HG02610 (cell line): Measurements from ENCODE around the gene RINL.
"Not testable (repeated sequence)": the region's sequence is repeated elsewhere in the genome, so short reads cannot be mapped to it uniquely, and the experiment has no call there.

Source experiments
- ATAC-seq: cut with Tn5 transposase; IDR thresholded peaks from one replicate; pipeline ENCODE4 v1.9.1; 2021; ENCODE audit warnings: mild to moderate bottlenecking, moderate library complexity; ENCODE audit not compliant: unreplicated experiment

RINL gene

DNA sequence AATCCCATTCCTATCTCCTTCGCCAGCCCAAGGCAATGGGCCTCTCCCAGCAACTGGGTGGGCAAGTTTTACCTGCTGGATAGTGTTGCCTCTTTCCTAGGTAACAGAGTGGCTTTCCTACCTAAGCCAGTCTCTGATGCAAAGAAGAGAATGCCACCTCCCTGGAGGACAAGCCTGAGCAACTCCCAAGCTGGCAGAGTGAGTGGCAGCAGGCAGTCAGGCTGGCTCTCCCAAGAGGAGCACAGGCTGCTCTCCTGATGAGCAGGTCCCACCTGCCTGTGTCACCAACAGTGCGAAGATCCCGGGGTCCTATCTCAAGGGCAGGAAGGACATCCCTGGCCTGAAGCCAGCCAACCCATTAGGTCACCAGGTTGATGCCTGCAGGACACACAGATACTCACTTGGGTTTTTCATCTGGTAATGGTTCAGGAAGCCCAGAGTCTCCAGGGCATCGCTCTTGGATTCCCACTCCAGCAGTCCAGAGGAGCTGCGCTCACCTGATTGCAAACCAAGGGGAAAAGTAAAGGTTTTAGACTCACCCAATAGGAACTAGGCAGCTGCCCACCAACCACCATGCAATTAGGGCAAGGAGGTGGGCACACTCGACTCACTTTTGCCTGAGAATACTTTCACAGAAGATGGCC lies 41.0 kb downstream of the RINL start:
- ATAC-seq, result no peak

DNA sequence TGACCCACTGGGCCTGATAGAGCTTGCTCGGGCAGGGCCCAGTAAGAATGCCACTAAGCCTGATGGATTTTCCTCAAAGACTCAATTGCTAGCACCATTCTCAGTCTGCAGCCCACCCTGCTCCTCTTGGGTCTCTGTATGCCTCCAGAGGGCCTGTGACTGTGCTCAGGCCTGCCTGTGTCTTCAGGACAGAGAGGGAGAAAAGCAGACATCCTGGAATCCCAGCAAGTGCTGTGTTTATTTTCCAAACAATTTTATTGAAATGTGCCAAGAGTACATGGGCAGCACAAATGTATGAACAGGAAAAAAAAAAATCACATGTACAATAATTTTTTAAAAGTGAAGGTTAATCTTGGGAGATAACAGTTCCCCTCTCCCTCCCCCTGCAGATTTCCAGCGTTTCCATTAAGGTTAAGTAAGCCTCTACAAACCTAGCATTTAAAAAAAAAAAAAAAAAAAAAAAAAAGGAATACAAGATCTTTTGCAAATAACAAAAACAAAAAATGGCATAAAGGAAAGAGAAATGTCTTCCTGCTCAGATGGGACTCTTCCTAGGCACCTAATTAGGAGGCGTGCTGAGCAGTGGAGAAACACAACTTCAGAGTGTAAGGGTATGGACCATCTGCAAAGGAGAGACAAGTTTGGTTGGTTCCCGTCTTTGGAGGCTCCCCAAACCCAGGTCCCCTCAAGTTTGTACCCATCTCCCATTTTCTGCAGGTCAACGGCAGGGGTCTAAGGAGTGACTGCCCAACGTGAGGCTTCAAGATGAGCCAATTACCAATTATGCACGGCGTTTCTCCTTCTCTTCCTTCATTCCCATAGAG lies 41.7 kb downstream of the RINL start:
- no peak for ATAC-seq

DNA sequence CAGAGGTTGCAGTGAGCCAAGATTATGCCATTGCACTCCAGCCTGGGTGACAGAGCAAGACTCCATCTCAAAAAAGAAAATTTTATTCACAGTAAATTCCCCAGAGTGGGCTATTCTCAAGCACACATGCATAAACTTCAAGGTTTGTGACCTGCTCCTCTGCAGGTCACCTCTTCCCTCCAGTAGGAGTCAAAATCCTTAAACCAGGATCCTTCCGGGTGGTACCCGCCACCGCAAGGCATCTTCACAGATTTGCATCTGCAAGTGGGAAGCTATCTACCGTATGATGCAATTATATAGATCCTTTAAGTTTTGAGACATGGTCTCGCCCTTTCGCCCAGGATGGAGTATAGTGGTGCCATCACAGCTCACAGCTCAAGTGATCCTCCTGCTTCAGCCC lies 43.5 kb downstream of the RINL start:
- ATAC-seq, result no peak

DNA sequence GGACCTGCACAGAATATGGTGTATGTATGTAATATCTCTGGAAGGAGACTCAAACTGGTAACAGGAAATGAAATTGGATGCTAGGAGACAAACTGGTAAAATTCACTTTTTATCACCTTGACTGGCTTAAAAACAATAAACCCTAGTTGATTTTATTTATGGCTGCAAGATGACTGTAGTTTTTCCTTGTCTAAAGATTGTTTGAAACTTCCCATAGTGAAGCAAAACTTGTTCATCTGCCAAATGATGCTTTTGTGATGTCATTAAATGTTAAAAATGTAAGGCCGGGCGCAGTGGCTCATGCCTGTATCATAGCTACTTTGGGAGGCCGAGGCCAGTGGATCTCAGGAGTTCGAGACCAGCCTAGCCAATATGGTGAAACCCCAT lies 44.0 kb downstream of the RINL start:
- ATAC-seq, result no peak

DNA sequence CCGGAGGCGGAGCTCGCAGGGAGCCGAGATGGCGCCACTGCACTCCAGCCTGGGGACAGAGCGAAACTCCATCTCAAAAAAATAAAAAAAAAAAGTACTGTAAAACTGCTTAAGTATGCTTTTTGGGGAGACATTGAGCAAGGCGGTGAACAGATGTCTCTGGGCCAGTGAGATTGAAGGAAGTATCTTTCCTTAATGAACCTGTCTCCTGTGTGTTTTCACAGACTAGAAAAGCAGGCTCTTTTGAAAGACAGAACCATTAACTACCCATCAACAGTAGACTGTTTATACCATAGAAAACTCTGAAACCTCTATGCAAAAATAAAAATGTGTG lies 45.0 kb downstream of the RINL start:
- no peak for ATAC-seq

DNA sequence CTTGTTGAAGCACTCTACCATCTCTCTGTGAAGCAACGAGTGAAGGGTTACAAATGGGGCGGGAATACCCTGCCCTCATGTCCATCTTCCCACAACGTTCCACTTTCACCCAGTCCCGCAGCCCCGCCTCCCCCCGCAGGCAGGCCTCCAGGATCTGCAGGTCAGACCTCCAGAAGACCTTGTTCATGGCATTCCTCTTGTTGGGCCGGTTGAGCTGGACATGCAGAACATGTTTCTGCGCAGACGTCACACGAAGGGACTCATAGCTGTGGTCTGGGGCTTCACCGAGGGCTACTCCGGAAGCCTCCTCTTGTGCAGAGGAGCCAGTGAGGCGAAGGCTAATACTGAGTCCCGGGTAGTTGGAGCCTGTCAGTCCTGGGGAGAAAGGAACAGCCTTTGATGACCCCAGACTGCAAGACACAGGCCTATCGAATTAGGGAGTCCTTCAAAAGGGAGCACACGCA lies 46.9 kb downstream of the RINL start:
- ATAC-seq, result peak; percentile 36

DNA sequence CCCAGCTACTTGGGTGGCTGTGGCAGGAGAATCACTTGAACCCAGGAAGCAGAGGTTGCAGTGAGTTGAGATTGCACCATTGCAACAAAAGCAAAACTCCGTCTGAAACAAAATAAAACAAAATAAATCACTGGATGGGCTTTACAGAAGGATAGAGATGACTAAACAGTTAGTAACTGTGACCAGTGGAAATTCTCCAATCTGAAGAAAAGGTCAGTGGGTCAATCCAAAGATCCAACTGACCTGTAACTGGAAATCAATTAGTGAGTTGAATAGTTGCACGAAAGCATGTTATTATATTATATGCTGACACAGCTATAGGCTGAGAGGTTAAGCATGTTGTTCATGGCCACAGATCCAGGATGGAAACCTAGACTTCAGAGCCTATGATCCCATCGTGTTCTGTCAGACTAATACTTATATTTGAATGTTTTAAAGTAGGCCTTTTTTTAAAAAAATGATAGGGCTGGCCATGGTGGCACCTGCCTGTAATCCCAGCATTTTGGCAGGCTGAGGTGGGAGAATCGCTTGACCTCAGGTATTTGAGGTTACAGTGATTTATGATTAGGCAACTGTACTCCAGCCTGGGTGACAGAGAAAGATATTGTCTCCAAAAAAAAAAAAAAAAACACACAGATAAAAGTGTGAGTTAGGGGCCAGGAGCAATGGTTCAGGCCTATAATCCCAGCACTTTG lies 47.9 kb downstream of the RINL start:
- ATAC-seq, result no peak

DNA sequence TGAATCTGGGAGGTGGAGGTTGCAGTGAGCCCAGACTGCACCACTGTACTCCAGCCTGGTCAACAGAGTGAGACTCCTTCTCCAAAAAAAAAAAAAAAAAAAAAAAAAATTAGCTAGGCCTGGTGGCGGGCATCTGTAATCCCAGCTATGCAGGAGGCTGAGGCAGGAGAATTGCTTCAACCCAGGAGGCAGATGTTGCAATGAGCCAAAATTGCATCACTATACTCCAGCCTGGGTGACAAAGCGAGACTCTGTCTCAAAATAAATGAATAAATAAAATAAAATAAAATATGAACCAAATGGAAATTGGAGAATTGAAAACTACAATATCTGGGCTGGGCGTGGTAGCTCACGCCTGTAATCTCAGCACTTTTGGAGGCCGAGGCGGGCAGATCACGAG lies 48.9 kb downstream of the RINL start:
- ATAC-seq, result not testable (repeated sequence)

DNA sequence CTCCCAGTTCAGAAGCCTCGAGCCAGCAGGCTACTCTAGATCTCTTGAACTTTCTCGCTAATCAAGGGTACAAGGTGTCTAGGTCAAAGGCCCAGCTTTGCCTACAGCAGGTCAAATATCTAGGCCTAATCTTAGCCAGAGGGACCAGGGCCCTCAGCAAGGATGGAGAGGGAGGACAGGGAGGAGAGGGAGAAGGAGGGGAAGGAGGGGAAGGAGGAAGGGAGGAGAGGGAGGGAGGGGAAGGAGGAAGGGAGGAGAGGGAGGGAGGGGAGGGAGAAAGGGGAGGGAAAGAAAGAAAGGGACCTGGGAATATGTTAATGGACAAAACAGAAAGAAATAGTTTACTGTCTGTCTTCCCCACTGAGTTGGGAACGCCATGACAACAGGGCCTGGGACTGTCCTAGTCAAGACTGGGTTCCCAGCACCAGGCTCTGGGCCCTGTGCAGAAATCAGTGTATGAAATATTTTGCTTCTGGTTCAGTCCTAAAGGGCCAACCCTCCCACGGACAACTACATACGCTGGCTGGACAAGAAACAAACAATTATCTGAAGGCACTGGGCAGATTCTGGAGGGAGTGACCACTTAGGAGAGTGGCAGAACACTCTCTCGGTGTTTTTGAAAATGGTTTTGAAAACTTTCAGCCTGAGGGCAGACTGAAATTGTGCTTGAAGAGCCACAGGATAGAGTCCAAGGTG lies 51.1 kb downstream of the RINL start:
- no peak for ATAC-seq

DNA sequence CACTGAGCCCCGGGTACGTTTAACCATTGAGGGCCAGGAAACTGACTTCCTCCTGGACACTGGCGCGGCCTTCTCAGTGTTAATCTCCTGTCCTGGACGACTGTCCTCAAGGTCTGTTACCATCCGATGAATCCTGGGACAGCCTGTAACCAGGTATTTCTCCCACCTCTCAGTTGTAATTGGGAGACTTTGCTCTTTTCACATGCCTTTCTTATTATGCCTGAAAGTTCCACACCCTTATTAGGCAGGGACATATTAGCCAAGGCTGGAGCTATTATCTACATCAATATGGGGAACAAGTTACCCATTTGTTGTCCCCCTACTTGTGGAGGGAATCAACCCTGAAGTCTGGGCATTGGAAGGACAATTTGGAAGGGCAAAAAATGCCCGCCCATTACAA lies 52.1 kb downstream of the RINL start:
- not testable (repeated sequence) for ATAC-seq

DNA sequence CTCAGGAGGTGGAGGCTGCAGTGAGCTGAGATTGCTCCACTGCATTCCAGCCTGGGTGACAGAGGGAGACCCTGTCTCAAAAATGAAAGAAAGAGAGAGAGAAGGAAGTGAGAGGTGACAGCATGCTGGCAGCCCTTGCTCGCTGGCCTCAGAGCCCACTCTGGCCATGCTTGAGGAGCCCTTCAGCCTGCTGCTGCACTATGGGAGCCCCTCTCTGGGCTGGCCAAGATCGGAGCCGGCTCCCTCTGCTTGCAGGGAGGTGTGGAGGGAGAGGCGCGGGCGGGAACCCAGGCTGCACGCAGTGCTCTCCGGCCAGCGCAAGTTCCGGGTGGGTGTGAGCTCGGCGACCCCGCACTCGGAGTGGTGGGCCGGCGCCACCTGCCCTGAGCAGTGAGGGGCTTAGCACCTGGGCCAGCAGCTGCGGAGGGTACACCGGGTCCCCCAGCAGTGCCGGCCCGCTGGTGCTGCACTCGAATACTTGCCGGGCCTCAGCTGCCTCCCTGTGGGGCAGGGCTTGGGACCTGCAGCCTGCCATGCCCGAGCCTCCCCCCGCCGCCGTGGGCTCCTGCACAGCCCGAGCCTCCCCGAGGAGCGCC lies 56.7 kb downstream of the RINL start:
- ATAC-seq, result not testable (repeated sequence)

DNA sequence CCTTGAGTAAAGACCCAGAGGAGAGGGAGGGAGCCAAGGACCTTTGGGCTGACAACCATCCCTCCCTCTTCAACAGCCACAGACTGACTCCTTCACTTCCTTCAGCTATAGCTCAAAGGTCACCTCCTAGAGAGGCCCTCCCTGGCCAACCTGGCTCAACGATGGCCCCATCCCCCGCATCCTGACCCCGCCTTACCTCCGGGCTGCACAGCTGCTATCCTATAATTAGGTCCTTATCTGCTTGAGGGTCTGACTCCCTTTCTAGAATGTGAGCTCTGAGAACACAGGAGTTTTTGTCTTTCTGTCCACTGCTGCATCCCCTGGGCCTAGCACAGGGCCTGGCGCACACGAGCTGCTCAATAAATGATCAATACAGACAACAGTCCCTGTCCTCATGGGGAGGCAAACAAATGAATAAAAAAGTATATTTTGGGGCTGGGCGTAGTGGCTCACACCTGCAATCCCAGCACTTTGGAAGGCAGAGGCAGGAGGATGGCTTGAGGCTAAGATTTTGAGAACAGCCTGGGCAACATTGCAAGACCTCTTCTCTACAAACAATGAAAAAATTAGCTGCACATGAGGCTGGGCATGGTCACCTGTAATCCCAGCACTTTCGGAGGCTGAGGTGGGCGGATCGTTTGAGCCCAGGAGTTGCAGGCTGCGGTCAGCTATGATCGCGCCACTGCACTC lies 58.7 kb downstream of the RINL start:
- no peak for ATAC-seq
